ENCODE results near the gene ZNF503. TPM values are rescaled to one million over a fixed set of nuclear protein-coding genes. Genes with fewer than 3 reads are reported as not detected.
"Not testable (repeated sequence)": the region's sequence is repeated elsewhere in the genome, so short reads cannot be mapped to it uniquely, and the experiment has no call there.

Gene ZNF503
- total RNA-seq, 1 donor from 2014 or later = 36.2 TPM

GRCh38 chr10:75367901-75368300, 33.7 kb downstream of the ZNF503 start:
- DNase-seq (no peak), ATAC-seq (no peak)
- Histone ChIP-seq H3K4me3 (no peak overlapping the region), H3K9me3 (no peaks in the 10 kb centered on the region), H3K36me3 (no peaks in the 10 kb centered on the region), H3K4me1 (peaks cover 5% of the 10 kb centered on the region), H3K27me3 (no peaks in the 10 kb centered on the region), H3K27ac (no peak overlapping the region)
- intact Hi-C loops (cut with DNase I) = no loop called here
- no peak for TF ChIP-seq CTCF (IDR thresholded peaks at IDR 0.05)

- H3K9me3 ChIP-seq = no peaks in the 10 kb centered on the region
- intact Hi-C loops (cut with DNase I) = no loop called here
- no peaks in the 10 kb centered on the region for H3K27me3 ChIP-seq
- no peaks in the 10 kb centered on the region for H3K36me3 ChIP-seq
- no peak for ATAC-seq
- no peak overlapping the region for H3K4me3 ChIP-seq
- no peak overlapping the region for H3K27ac ChIP-seq
- TF ChIP-seq CTCF (IDR thresholded peaks at IDR 0.05) = no peak
- peaks cover 5% of the 10 kb centered on the region for H3K4me1 ChIP-seq
- no peak for DNase-seq
These were observed 34.5 kb downstream of the ZNF503 start for GRCh38 chr10:75367021-75367487.

GRCh38 chr10:75363431-75363830, 38.1 kb downstream of the ZNF503 start:
- TF ChIP-seq CTCF (IDR thresholded peaks at IDR 0.05) = no peak
- H3K4me1 ChIP-seq = peaks cover 5% of the 10 kb centered on the region
- H3K4me3 ChIP-seq = no peak overlapping the region
- no peaks in the 10 kb centered on the region for H3K9me3 ChIP-seq
- no peaks in the 10 kb centered on the region for H3K27me3 ChIP-seq
- no peak overlapping the region for H3K27ac ChIP-seq
- H3K36me3 ChIP-seq = no peaks in the 10 kb centered on the region
- DNase-seq (no peak), ATAC-seq (no peak)
- intact Hi-C loops (cut with DNase I) = no loop called here

- H3K4me3 ChIP-seq; H3K9me3 ChIP-seq; ATAC-seq; H3K27ac ChIP-seq; H3K27me3 ChIP-seq; DNase-seq; H3K4me1 ChIP-seq; H3K36me3 ChIP-seq; intact Hi-C loops (cut with DNase I): not testable (repeated sequence)
These were observed 41.7 kb downstream of the ZNF503 start for GRCh38 chr10:75359876-75360275.

- intact Hi-C loops (cut with DNase I) = no loop called here
- no peaks in the 10 kb centered on the region for H3K36me3 ChIP-seq
- H3K27me3 ChIP-seq = no peaks in the 10 kb centered on the region
- no peak overlapping the region for H3K4me3 ChIP-seq
- no peaks in the 10 kb centered on the region for H3K4me1 ChIP-seq
- DNase-seq = no peak
- peak; percentile 63 for ATAC-seq
- TF ChIP-seq CTCF (IDR thresholded peaks at IDR 0.05) = no peak
- no peak overlapping the region for H3K27ac ChIP-seq
- H3K9me3 ChIP-seq = no peaks in the 10 kb centered on the region
These were observed 42.6 kb downstream of the ZNF503 start for GRCh38 chr10:75358835-75359421.

- Histone ChIP-seq H3K27me3 (no peaks in the 10 kb centered on the region), H3K4me3 (no peak overlapping the region), H3K27ac (no peak overlapping the region), H3K4me1 (no peaks in the 10 kb centered on the region), H3K9me3 (no peaks in the 10 kb centered on the region), H3K36me3 (no peaks in the 10 kb centered on the region)
- ATAC-seq (no peak), DNase-seq (no peak)
- intact Hi-C loops (cut with DNase I) = no loop called here
- TF ChIP-seq CTCF (IDR thresholded peaks at IDR 0.05) = no peak
These were observed 43.4 kb downstream of the ZNF503 start for GRCh38 chr10:75358132-75358531.
